Measurements from ENCODE around the gene NOTCH1.
A peak's percentile ranks its signal among the peaks of the same experiment; 100 is the strongest.

Gene NOTCH1

DNA sequence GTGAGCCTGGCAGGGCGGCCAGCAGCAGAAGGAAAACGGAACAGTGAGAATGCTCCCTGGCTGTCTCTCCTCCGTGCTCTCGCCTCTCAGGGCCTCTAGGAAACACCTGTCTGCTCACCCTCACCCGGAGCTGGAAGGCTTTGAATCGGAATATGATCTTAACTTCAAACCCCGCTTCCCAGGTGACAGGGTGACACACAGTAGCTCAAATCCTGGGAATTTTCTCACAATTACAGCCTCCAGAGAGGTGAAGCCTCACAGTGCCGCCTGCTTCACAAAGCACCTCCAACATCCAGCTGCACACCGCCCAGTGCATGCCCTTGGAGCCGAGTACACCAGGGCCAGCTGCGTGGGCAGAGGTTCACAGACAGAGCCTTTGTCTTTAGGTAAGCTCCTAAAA is 75.5 kb downstream of the NOTCH1 start:
- H3K27ac Mint-ChIP-seq = peak overlapping the region in 2 of 3 experiments; percentile 59 to 89
- H3K4me1 Mint-ChIP-seq = no peaks in the 10 kb centered on the region
- peaks cover 41% of the 10 kb centered on the region for H3K36me3 Mint-ChIP-seq (ENCODE audit: low read depth)
- no peaks in the 10 kb centered on the region for H3K9me3 Mint-ChIP-seq
- H3K27me3 Mint-ChIP-seq (ENCODE audit: low read depth) = no peaks in the 10 kb centered on the region
- TF ChIP-seq, protein P1, sequence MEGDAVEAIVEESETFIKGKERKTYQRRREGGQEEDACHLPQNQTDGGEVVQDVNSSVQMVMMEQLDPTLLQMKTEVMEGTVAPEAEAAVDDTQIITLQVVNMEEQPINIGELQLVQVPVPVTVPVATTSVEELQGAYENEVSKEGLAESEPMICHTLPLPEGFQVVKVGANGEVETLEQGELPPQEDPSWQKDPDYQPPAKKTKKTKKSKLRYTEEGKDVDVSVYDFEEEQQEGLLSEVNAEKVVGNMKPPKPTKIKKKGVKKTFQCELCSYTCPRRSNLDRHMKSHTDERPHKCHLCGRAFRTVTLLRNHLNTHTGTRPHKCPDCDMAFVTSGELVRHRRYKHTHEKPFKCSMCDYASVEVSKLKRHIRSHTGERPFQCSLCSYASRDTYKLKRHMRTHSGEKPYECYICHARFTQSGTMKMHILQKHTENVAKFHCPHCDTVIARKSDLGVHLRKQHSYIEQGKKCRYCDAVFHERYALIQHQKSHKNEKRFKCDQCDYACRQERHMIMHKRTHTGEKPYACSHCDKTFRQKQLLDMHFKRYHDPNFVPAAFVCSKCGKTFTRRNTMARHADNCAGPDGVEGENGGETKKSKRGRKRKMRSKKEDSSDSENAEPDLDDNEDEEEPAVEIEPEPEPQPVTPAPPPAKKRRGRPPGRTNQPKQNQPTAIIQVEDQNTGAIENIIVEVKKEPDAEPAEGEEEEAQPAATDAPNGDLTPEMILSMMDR (IDR thresholded peaks at IDR 0.05; ENCODE audit: unreplicated experiment in 3 of 3) = no peak
- no peak overlapping the region for H3K4me3 Mint-ChIP-seq

DNA sequence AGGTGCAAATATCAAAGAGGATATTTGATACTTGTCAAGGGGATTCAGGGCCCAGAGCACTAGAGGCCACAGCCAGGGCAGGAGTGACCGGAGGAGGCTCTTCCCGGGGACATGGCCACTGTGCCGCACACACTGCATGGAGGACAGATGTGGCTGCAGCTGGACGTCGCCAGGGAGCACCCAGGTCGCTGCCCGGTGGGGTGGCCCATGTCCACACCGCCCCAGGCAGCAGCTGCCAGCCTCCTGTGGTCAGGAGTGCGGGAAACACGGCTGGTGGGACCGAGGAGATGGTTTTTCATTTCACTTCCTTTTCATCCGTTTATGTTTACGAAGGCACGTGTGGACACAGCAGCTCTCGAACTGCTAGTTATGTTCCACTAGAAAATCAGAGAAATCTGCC is 78.1 kb downstream of the NOTCH1 start:
- Mint-ChIP-seq H3K36me3 (ENCODE audit: low read depth) (peaks cover 52% of the 10 kb centered on the region), H3K27ac (no peak overlapping the region), H3K27me3 (ENCODE audit: low read depth) (no peaks in the 10 kb centered on the region), H3K9me3 (no peaks in the 10 kb centered on the region), H3K4me1 (no peaks in the 10 kb centered on the region), H3K4me3 (no peak overlapping the region)
- TF ChIP-seq, protein P1 (IDR thresholded peaks at IDR 0.05; ENCODE audit: unreplicated experiment in 3 of 3) = no peak

DNA sequence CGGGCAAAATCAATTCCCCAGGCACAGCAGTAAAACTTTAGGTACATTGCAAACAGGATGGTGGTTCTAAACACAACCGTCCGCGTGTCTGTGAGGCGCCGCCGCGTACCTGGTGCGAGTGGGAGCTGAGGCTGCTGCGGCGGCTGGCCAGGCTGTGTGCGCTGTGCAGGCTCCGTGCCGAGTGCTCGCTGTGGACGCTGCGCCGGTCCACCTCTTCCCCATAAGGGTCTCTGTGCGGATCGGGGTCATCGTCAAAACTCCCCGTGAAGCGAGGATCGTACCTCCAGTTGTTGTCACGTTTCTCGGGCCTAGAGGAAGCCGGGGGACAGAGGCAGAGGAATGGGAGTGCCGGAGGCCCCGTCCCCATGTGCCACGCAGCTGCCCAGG is 79.7 kb downstream of the NOTCH1 start:
- H3K4me1 Mint-ChIP-seq = no peaks in the 10 kb centered on the region
- no peaks in the 10 kb centered on the region for H3K9me3 Mint-ChIP-seq

DNA sequence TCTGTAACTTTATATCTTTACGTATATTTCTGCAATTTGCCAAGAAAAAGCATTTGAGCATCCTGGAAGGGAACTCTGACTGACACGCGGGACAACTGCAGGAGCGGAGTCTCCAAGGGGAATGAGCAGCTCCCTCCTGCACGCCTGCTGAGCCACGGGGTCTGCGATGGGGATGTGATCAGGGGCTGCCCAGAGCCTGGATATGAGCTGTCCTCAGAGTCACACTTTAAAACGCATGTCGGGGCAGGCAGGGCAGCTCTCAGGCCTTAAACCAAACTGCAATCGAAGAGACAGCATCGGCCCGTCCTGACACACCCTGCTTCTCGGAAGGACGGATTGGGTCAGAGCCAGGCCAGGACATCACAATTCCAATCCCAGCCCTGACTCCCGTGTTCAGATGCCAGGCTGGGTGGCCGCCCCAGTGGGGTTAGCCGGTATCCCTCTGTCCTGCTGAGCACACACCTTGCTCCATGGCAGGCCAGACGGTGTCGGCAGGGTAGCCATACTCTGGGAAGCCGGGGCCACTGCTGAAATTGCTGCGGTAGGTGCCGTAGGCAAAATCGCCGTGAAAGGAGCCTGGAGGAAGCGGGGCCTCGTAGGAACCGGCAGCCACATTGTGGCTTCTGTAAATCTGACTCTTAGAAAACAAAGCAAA is 80.2 kb downstream of the NOTCH1 start:
- H3K4me1 Mint-ChIP-seq = no peaks in the 10 kb centered on the region
- H3K27ac Mint-ChIP-seq = no peak overlapping the region
- H3K4me3 Mint-ChIP-seq = no peak overlapping the region
- H3K9me3 Mint-ChIP-seq = no peaks in the 10 kb centered on the region
- peaks cover 57% of the 10 kb centered on the region for H3K36me3 Mint-ChIP-seq (ENCODE audit: low read depth)
- H3K27me3 Mint-ChIP-seq (ENCODE audit: low read depth) = no peaks in the 10 kb centered on the region
- TF ChIP-seq, protein P1 (IDR thresholded peaks at IDR 0.05; ENCODE audit: unreplicated experiment in 3 of 3) = no peak

More for the DNA sequence above, 79.7 kb downstream of the NOTCH1 start:
- TF ChIP-seq, protein P1 (IDR thresholded peaks at IDR 0.05; ENCODE audit: unreplicated experiment in 3 of 3) = no peak
- H3K27me3 Mint-ChIP-seq (ENCODE audit: low read depth) = no peaks in the 10 kb centered on the region
- no peak overlapping the region for H3K4me3 Mint-ChIP-seq
- H3K36me3 Mint-ChIP-seq (ENCODE audit: low read depth) = peaks cover 58% of the 10 kb centered on the region
- no peak overlapping the region for H3K27ac Mint-ChIP-seq

DNA sequence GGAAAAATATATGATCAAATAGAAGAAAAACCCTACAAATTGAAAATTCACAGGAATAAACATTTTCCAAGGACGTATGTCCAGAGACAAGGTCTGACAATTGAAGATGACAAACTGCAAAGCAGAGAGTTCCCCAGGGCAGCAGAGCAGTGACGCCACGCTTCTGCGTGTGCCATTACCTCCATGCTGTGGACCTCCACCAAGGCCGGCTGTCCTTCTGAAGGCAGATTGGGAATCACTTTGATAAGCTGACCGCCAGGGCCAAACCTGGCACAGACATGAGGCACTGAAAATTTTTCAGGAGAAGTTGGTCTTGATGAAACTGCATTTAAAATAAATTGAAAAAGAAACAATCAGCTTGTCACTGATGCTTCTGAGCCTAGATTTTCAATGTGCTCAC is 81.6 kb downstream of the NOTCH1 start:
- H3K27me3 Mint-ChIP-seq (ENCODE audit: low read depth) = no peaks in the 10 kb centered on the region
- H3K36me3 Mint-ChIP-seq (ENCODE audit: low read depth) = peaks cover 59% of the 10 kb centered on the region
- H3K9me3 Mint-ChIP-seq = no peaks in the 10 kb centered on the region
- TF ChIP-seq, protein P1 (IDR thresholded peaks at IDR 0.05; ENCODE audit: unreplicated experiment in 3 of 3) = no peak
- H3K4me1 Mint-ChIP-seq = no peaks in the 10 kb centered on the region
- H3K27ac Mint-ChIP-seq = no peak overlapping the region
- H3K4me3 Mint-ChIP-seq = no peak overlapping the region

DNA sequence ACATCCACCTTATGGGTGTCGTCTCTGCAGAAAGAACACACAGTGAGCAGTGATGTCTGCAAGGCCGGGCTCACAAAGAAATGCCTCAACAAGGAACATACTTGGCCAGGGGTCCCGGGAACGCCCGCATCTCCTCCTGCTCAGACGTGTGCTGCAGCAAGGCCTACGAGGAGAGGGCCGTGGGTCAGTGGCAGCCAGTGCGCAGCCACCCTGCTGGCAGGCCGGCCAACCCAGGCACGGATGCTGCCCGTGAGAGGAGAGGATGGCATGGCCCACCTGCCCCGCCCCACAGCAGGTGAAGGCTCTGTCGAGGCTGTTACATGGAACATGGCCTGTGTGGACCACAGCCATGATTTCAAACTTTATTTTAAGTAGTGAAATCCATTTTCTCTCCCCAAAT is 82.3 kb downstream of the NOTCH1 start:
- Mint-ChIP-seq H3K27me3 (ENCODE audit: low read depth) (no peaks in the 10 kb centered on the region), H3K9me3 (no peaks in the 10 kb centered on the region), H3K4me1 (no peaks in the 10 kb centered on the region), H3K36me3 (ENCODE audit: low read depth) (peaks cover 66% of the 10 kb centered on the region), H3K4me3 (no peak overlapping the region), H3K27ac (no peak overlapping the region)
- TF ChIP-seq, protein P1 (IDR thresholded peaks at IDR 0.05; ENCODE audit: unreplicated experiment in 3 of 3) = no peak

All from nephron (organoid).